Measurements from ENCODE around the gene MYOZ2. TPM values are rescaled to one million over a fixed set of nuclear protein-coding genes. Genes with fewer than 3 reads are reported as not detected.

MYOZ2 gene
- not detected for total RNA-seq

GRCh38 chr4:119135721-119136121, at the start of gene MYOZ2:
Gene MYOZ2, plus strand, starts transcription at chr4:119135832. Its CDS starts 694 bp downstream, at chr4:119136526.
- DNase-seq (no peak), ATAC-seq (no peak)
- H3K4me1 Mint-ChIP-seq (ENCODE audit: low read depth): peaks cover 27% of the 10 kb centered on the region
- no peaks in the 10 kb centered on the region for H3K36me3 Mint-ChIP-seq (ENCODE audit: insufficient read depth)
- H3K27me3 Mint-ChIP-seq (ENCODE audit: low read depth): no peaks in the 10 kb centered on the region
- H3K9me3 Mint-ChIP-seq: no peaks in the 10 kb centered on the region
- no peak within 1 kb of the TSS for H3K4me3 Mint-ChIP-seq

GRCh38 chr4:119087121-119087520, 48.5 kb upstream of the MYOZ2 start:
- no peak for ATAC-seq
- Mint-ChIP-seq H3K9me3 (no peaks in the 10 kb centered on the region), H3K36me3 (ENCODE audit: insufficient read depth) (no peaks in the 10 kb centered on the region), H3K4me1 (ENCODE audit: low read depth) (no peaks in the 10 kb centered on the region), H3K4me3 (no peak overlapping the region), H3K27me3 (ENCODE audit: low read depth) (no peaks in the 10 kb centered on the region)
- no peak for DNase-seq

- Mint-ChIP-seq H3K9me3 (no peaks in the 10 kb centered on the region), H3K27me3 (ENCODE audit: low read depth) (no peaks in the 10 kb centered on the region), H3K36me3 (ENCODE audit: insufficient read depth) (no peaks in the 10 kb centered on the region), H3K4me1 (ENCODE audit: low read depth) (no peaks in the 10 kb centered on the region), H3K4me3 (no peak overlapping the region)
- no peak for ATAC-seq
- DNase-seq: no peak
Observed at GRCh38 chr4:119087656-119088055, 48.0 kb upstream of the MYOZ2 start.

GRCh38 chr4:119093042-119093827, 42.4 kb upstream of the MYOZ2 start:
- no peaks in the 10 kb centered on the region for H3K9me3 Mint-ChIP-seq
- DNase-seq (no peak), ATAC-seq (no peak)
- H3K4me1 Mint-ChIP-seq (ENCODE audit: low read depth): peaks cover 6% of the 10 kb centered on the region
- no peaks in the 10 kb centered on the region for H3K36me3 Mint-ChIP-seq (ENCODE audit: insufficient read depth)
- H3K4me3 Mint-ChIP-seq: no peak overlapping the region
- peaks cover 3% of the 10 kb centered on the region for H3K27me3 Mint-ChIP-seq (ENCODE audit: low read depth)

- H3K27me3 Mint-ChIP-seq (ENCODE audit: low read depth): peaks cover 3% of the 10 kb centered on the region
- H3K4me3 Mint-ChIP-seq: no peak overlapping the region
- H3K9me3 Mint-ChIP-seq: no peaks in the 10 kb centered on the region
- H3K4me1 Mint-ChIP-seq (ENCODE audit: low read depth): peaks cover 6% of the 10 kb centered on the region
- ATAC-seq (no peak), DNase-seq (no peak)
- no peaks in the 10 kb centered on the region for H3K36me3 Mint-ChIP-seq (ENCODE audit: insufficient read depth)
Observed at GRCh38 chr4:119097282-119097900, 38.2 kb upstream of the MYOZ2 start.

- peaks cover 3% of the 10 kb centered on the region for H3K27me3 Mint-ChIP-seq (ENCODE audit: low read depth)
- DNase-seq (no peak), ATAC-seq (no peak)
- no peaks in the 10 kb centered on the region for H3K36me3 Mint-ChIP-seq (ENCODE audit: insufficient read depth)
- no peak overlapping the region for H3K4me3 Mint-ChIP-seq
- H3K4me1 Mint-ChIP-seq (ENCODE audit: low read depth): peaks cover 6% of the 10 kb centered on the region
- no peaks in the 10 kb centered on the region for H3K9me3 Mint-ChIP-seq
Observed at GRCh38 chr4:119098306-119098705, 37.3 kb upstream of the MYOZ2 start.

GRCh38 chr4:119099227-119099810, 36.3 kb upstream of the MYOZ2 start:
- H3K4me3 Mint-ChIP-seq: no peak overlapping the region
- H3K9me3 Mint-ChIP-seq: no peaks in the 10 kb centered on the region
- DNase-seq (no peak), ATAC-seq (no peak)
- H3K27me3 Mint-ChIP-seq (ENCODE audit: low read depth): peaks cover 3% of the 10 kb centered on the region
- no peaks in the 10 kb centered on the region for H3K36me3 Mint-ChIP-seq (ENCODE audit: insufficient read depth)
- H3K4me1 Mint-ChIP-seq (ENCODE audit: low read depth): peaks cover 6% of the 10 kb centered on the region

- Mint-ChIP-seq H3K9me3 (no peaks in the 10 kb centered on the region), H3K4me1 (ENCODE audit: low read depth) (peaks cover 5% of the 10 kb centered on the region), H3K36me3 (ENCODE audit: insufficient read depth) (no peaks in the 10 kb centered on the region), H3K27me3 (ENCODE audit: low read depth) (no peaks in the 10 kb centered on the region), H3K4me3 (no peak overlapping the region)
- ATAC-seq (no peak), DNase-seq (no peak)
Observed at GRCh38 chr4:119100655-119101054, 35.0 kb upstream of the MYOZ2 start.

- H3K9me3 Mint-ChIP-seq: no peaks in the 10 kb centered on the region
- ATAC-seq (no peak), DNase-seq (no peak)
Observed at GRCh38 chr4:119103263-119103662, 32.4 kb upstream of the MYOZ2 start.

GRCh38 chr4:119104644-119105273, 30.9 kb upstream of the MYOZ2 start:
- H3K4me3 Mint-ChIP-seq: no peak overlapping the region
- ATAC-seq: no peak
- no peaks in the 10 kb centered on the region for H3K27me3 Mint-ChIP-seq (ENCODE audit: low read depth)
- no peaks in the 10 kb centered on the region for H3K9me3 Mint-ChIP-seq
- H3K36me3 Mint-ChIP-seq (ENCODE audit: insufficient read depth): no peaks in the 10 kb centered on the region
- DNase-seq: no peak
- peaks cover 2% of the 10 kb centered on the region for H3K4me1 Mint-ChIP-seq (ENCODE audit: low read depth)

More at GRCh38 chr4:119103263-119103662, 32.4 kb upstream of the MYOZ2 start:
- Mint-ChIP-seq H3K36me3 (ENCODE audit: insufficient read depth) (no peaks in the 10 kb centered on the region), H3K27me3 (ENCODE audit: low read depth) (no peaks in the 10 kb centered on the region), H3K4me1 (ENCODE audit: low read depth) (peaks cover 2% of the 10 kb centered on the region), H3K4me3 (no peak overlapping the region)

GRCh38 chr4:119105605-119106004, 30.0 kb upstream of the MYOZ2 start:
- H3K27me3 Mint-ChIP-seq (ENCODE audit: low read depth): no peaks in the 10 kb centered on the region
- H3K4me1 Mint-ChIP-seq (ENCODE audit: low read depth): peaks cover 2% of the 10 kb centered on the region
- ATAC-seq (no peak), DNase-seq (no peak)
- no peaks in the 10 kb centered on the region for H3K9me3 Mint-ChIP-seq
- H3K4me3 Mint-ChIP-seq: no peak overlapping the region
- H3K36me3 Mint-ChIP-seq (ENCODE audit: insufficient read depth): no peaks in the 10 kb centered on the region

- no peak for DNase-seq
- peaks cover 2% of the 10 kb centered on the region for H3K4me1 Mint-ChIP-seq (ENCODE audit: low read depth)
- H3K36me3 Mint-ChIP-seq (ENCODE audit: insufficient read depth): no peaks in the 10 kb centered on the region
- no peak for ATAC-seq
- no peaks in the 10 kb centered on the region for H3K9me3 Mint-ChIP-seq
- H3K27me3 Mint-ChIP-seq (ENCODE audit: low read depth): no peaks in the 10 kb centered on the region
- no peak overlapping the region for H3K4me3 Mint-ChIP-seq
Observed at GRCh38 chr4:119106036-119107000, 29.3 kb upstream of the MYOZ2 start.

- peaks cover 3% of the 10 kb centered on the region for H3K27me3 Mint-ChIP-seq (ENCODE audit: low read depth)
- H3K4me1 Mint-ChIP-seq (ENCODE audit: low read depth): peaks cover 5% of the 10 kb centered on the region
- H3K9me3 Mint-ChIP-seq: no peaks in the 10 kb centered on the region
- H3K4me3 Mint-ChIP-seq: no peak overlapping the region
- no peaks in the 10 kb centered on the region for H3K36me3 Mint-ChIP-seq (ENCODE audit: insufficient read depth)
- ATAC-seq (no peak), DNase-seq (no peak)
Observed at GRCh38 chr4:119110121-119110520, 25.5 kb upstream of the MYOZ2 start.

GRCh38 chr4:119111296-119111695, 24.3 kb upstream of the MYOZ2 start:
- Mint-ChIP-seq H3K36me3 (ENCODE audit: insufficient read depth) (no peaks in the 10 kb centered on the region), H3K4me1 (ENCODE audit: low read depth) (peaks cover 5% of the 10 kb centered on the region), H3K9me3 (no peaks in the 10 kb centered on the region), H3K4me3 (no peak overlapping the region), H3K27me3 (ENCODE audit: low read depth) (peaks cover 6% of the 10 kb centered on the region)
- ATAC-seq: no peak
- DNase-seq: no peak
